H1 (cell line): ENCODE data around the gene MARS1. TPM values are rescaled to one million over a fixed set of nuclear protein-coding genes. Genes with fewer than 3 reads are reported as not detected.
A peak's percentile ranks its signal among the peaks of the same experiment; 100 is the strongest.

Experiments used
- CTCF ChIA-PET: fragments of 300-600 bp; sonication (Branson Sonifier 250); formaldehyde crosslinking; loops from one replicate; lab custom pipeline; 2021; ENCODE audit not compliant: partially characterized antibody; lab: Charles Lee
- POLR2A ChIA-PET: fragments of 300-600 bp; sonication (Branson Sonifier 250); formaldehyde crosslinking; loops from one replicate; lab custom pipeline; 2021; ENCODE audit warnings: inconsistent platforms; ENCODE audit not compliant: partially characterized antibody; lab: Charles Lee
- DNase-seq, 2 experiments: peaks; one replicate each; pipeline versions ENCODE4 v3.0.0 to v3.0.0-alpha.2; 2010 to 2022; ENCODE audit warnings: low spot score in 2 of 2, low read depth in 1 of 2, mixed read lengths in 1 of 2
- FAIRE-seq: peaks from 2 replicates; lab custom pipeline; 2011; peaks lifted over from hg19 to GRCh38; lab: Jason Lieb, UNC
- H2AFZ ChIP-seq: 2 replicates; pipeline ENCODE4 v1.8.1; 2012; ENCODE audit warnings: low read length, inconsistent platforms
- H2AK5ac ChIP-seq: 2 replicates; pipeline ENCODE4 v1.6.1; 2013; ENCODE audit warnings: low read depth, low read length
- H2BK120ac ChIP-seq: replicated peaks from 2 replicates; pipeline ENCODE3; 2013; ENCODE audit warnings: low read depth, low read length, inconsistent platforms
- H2BK12ac ChIP-seq: 2 replicates; pipeline ENCODE4 v1.6.1; 2013; ENCODE audit warnings: low read depth, low read length
- H2BK15ac ChIP-seq: 2 replicates; pipeline ENCODE4 v1.6.1; 2013; ENCODE audit warnings: low read length
- H2BK20ac ChIP-seq: 2 replicates; pipeline ENCODE4 v1.6.1; 2013; ENCODE audit warnings: low read length
- H2BK5ac ChIP-seq: 2 replicates; pipeline ENCODE4 v1.6.1; 2013; ENCODE audit warnings: low read depth, low read length
- H3K14ac ChIP-seq: 2 replicates; pipeline ENCODE4 v1.6.1; 2013; ENCODE audit warnings: inconsistent platforms; ENCODE audit not compliant: insufficient read length
- H3K18ac ChIP-seq: 2 replicates; pipeline ENCODE4 v1.6.1; 2013; ENCODE audit warnings: low read length; ENCODE audit errors: extremely low read depth
- H3K23ac ChIP-seq: 2 replicates; pipeline ENCODE4 v1.6.1; 2013; ENCODE audit warnings: inconsistent platforms; ENCODE audit not compliant: insufficient read length
- H3K23me2 ChIP-seq: 2 replicates; pipeline ENCODE4 v1.6.1; 2013; ENCODE audit warnings: low read depth, low read length
- H3K27ac ChIP-seq: 2 replicates; pipeline ENCODE4 v1.6.1; 2011; ENCODE audit warnings: low read depth, low read length, inconsistent platforms
- H3K27me3 ChIP-seq, 4 experiments: replicated peaks in 1 of 4; 1 replicate in 1 of 4; 2 replicates in 3 of 4; pipeline versions ENCODE4 v1.6.1 to v1.8.1; 2011 to 2013; ENCODE audit warnings: low read length in 3 of 4, mild to moderate bottlenecking in 3 of 4, inconsistent platforms in 2 of 4, mixed read lengths in 2 of 4, moderate library complexity in 1 of 4; ENCODE audit not compliant: control insufficient read depth in 3 of 4, insufficient read depth in 3 of 4; ENCODE audit errors: extremely low read depth in 1 of 4
- H3K36me3 ChIP-seq, 4 experiments: 2 replicates each; pipeline versions ENCODE4 v1.6.1 to v1.8.1; 2011 to 2013; ENCODE audit warnings: mild to moderate bottlenecking in 4 of 4, low read length in 3 of 4, moderate library complexity in 2 of 4, control low read depth in 1 of 4, inconsistent platforms in 1 of 4; ENCODE audit not compliant: insufficient read depth in 4 of 4, control insufficient read depth in 2 of 4
- H3K4ac ChIP-seq: replicated peaks from 2 replicates; pipeline ENCODE3; 2013; ENCODE audit warnings: low read length, low read depth, mixed read lengths, inconsistent platforms; ENCODE audit not compliant: insufficient read length
- H3K4me1 ChIP-seq, 4 experiments: replicated peaks in 1 of 4; 1 replicate in 1 of 4; 2 replicates in 3 of 4; pipeline versions ENCODE4 v1.6.1 to v1.8.1; 2011 to 2013; ENCODE audit warnings: low read length in 3 of 4, inconsistent platforms in 2 of 4, mixed read lengths in 1 of 4; ENCODE audit not compliant: insufficient read depth in 4 of 4, control insufficient read depth in 3 of 4
- H3K4me2 ChIP-seq, 2 experiments: 2 replicates each; pipeline versions ENCODE4 v1.6.1 to v1.8.1; 2011 to 2013; ENCODE audit warnings: low read depth in 2 of 2, low read length in 2 of 2, control low read depth in 1 of 2, inconsistent platforms in 1 of 2, mild to moderate bottlenecking in 1 of 2; ENCODE audit not compliant: insufficient read depth in 1 of 2
- H3K4me3 ChIP-seq, 4 experiments: fragments of 200-600, 300-600 bp in 1 of 4; sonication (generic), shearing (Covaris generic), sonication (Bioruptor Twin) in 1 of 4; 2 replicates each; pipeline versions ENCODE4 v1.5.1 to v1.8.1; 2011 to 2016; ENCODE audit warnings: low read length in 4 of 4, low read depth in 3 of 4, control low read depth in 2 of 4, inconsistent platforms in 2 of 4, mild to moderate bottlenecking in 2 of 4, mixed read lengths in 1 of 4, moderate library complexity in 1 of 4; ENCODE audit not compliant: insufficient read depth in 2 of 4; ENCODE audit errors: extremely low read depth in 1 of 4
- H3K56ac ChIP-seq: replicated peaks from 2 replicates; pipeline ENCODE3; 2013; ENCODE audit warnings: low read depth, mild to moderate bottlenecking, mixed read lengths, low read length, inconsistent platforms; ENCODE audit not compliant: insufficient read length
- H3K79me1 ChIP-seq: 2 replicates; pipeline ENCODE4 v1.6.1; 2013; ENCODE audit warnings: low read depth, low read length, control low read depth
- H3K79me2 ChIP-seq, 2 experiments: 2 replicates each; pipeline versions ENCODE4 v1.6.1 to v1.8.1; 2012 to 2013; ENCODE audit warnings: low read length in 2 of 2, mild to moderate bottlenecking in 2 of 2, inconsistent platforms in 1 of 2; ENCODE audit not compliant: insufficient read depth in 2 of 2, control insufficient read depth in 1 of 2
- H3K9ac ChIP-seq, 4 experiments: replicated peaks in 1 of 4; 1 replicate in 1 of 4; 2 replicates in 3 of 4; pipeline versions ENCODE4 v1.6.1 to v1.8.1; 2011 to 2013; ENCODE audit warnings: low read depth in 3 of 4, low read length in 3 of 4, control low read depth in 2 of 4, mild to moderate bottlenecking in 2 of 4, moderate library complexity in 2 of 4, inconsistent platforms in 1 of 4; ENCODE audit errors: extremely low read depth in 1 of 4
- H3K9me3 ChIP-seq, 2 experiments: 2 replicates each; pipeline versions ENCODE4 v1.6.1 to v1.8.1; 2012 to 2013; ENCODE audit warnings: mild to moderate bottlenecking in 2 of 2, moderate library complexity in 2 of 2, control low read depth in 1 of 2, inconsistent platforms in 1 of 2, low read depth in 1 of 2, low read length in 1 of 2, mixed read lengths in 1 of 2; ENCODE audit not compliant: insufficient read depth in 2 of 2
- H4K20me1 ChIP-seq, 2 experiments: replicated peaks in 1 of 2; 2 replicates each; pipeline versions ENCODE3 to v1.8.1; 2011 to 2013; ENCODE audit warnings: inconsistent platforms in 2 of 2, low read length in 2 of 2, mild to moderate bottlenecking in 1 of 2; ENCODE audit not compliant: insufficient read depth in 2 of 2, control insufficient read depth in 1 of 2
- H4K5ac ChIP-seq: 2 replicates; pipeline ENCODE4 v1.6.1; 2013; ENCODE audit warnings: low read length, low read depth, mixed read lengths, inconsistent platforms; ENCODE audit not compliant: insufficient read length
- H4K8ac ChIP-seq: 2 replicates; pipeline ENCODE4 v1.8.0; 2013; ENCODE audit warnings: mild to moderate bottlenecking, moderate library complexity, low read length, inconsistent platforms; ENCODE audit not compliant: insufficient read depth; ENCODE audit errors: extremely low read depth
- H4K91ac ChIP-seq: replicated peaks from 2 replicates; pipeline ENCODE3; 2013; ENCODE audit warnings: low read length, mixed read lengths, inconsistent platforms; ENCODE audit not compliant: insufficient read length
- BCL11A ChIP-seq, 2 experiments: IDR thresholded peaks; one replicate each; pipeline ENCODE4 v1.6.1; 2011; ENCODE audit warnings: low read depth in 2 of 2, low read length in 2 of 2, mild to moderate bottlenecking in 2 of 2
- CBX5 ChIP-seq: fragments of 300-800, 300-1000 bp; sonication (generic); IDR thresholded peaks from 2 replicates; pipeline ENCODE4 v1.7.1; 2016; ENCODE audit warnings: antibody characterized with exemption, low read length, low read depth
- CHD2 ChIP-seq: IDR thresholded peaks from 2 replicates; pipeline ENCODE4 v1.6.1; 2012; ENCODE audit warnings: low read length, improper control_type of control experiment
- MAFK ChIP-seq: IDR thresholded peaks from 2 replicates; pipeline ENCODE4 v1.6.1; 2012; ENCODE audit warnings: low read depth, mild to moderate bottlenecking, improper control_type of control experiment, low read length
- RAD21 ChIP-seq, 2 experiments: IDR thresholded peaks in 1 of 2; conservative IDR thresholded peaks in 1 of 2; 2 replicates each; pipeline ENCODE4 v1.6.1; 2011; ENCODE audit warnings: low read depth in 2 of 2, low read length in 2 of 2, improper control_type of control experiment in 1 of 2, inconsistent platforms in 1 of 2, mild to moderate bottlenecking in 1 of 2, moderate library complexity in 1 of 2
- SP4 ChIP-seq: IDR thresholded peaks from 2 replicates; pipeline ENCODE4 v1.6.1; 2012; ENCODE audit warnings: low read length, inconsistent platforms
- WGBS, 2 experiments: shearing (Covaris generic) in 1 of 2; methylation state at CpG; one replicate each; pipeline versions ENCODE4 v1.1.6 to v1.1.7; 2013 to 2015; ENCODE audit warnings: low lambda C conversion rate in 2 of 2, mixed read lengths in 2 of 2, inconsistent platforms in 1 of 2, low coverage in 1 of 2, missing lambda C conversion rate in 1 of 2; ENCODE audit not compliant: insufficient replicate concordance in 2 of 2, insufficient coverage in 1 of 2, insufficient read length in 1 of 2; ENCODE audit errors: extremely low coverage in 1 of 2, missing lambda C conversion rate in 1 of 2; 5-methylcytosine and 5-hydroxymethylcytosine counted together
- polyA plus RNA-seq, 7 experiments: library from polyadenylated mRNA; depleted of rRNA in 3 of 7; stranded (reverse) in 5 of 7; unstranded in 2 of 7; fragments of >200 nt in 5 of 7; fragments of 200-250 nt in 2 of 7; gene quantifications; 1 replicate in 5 of 7; 2 replicates in 1 of 7; 4 replicates in 1 of 7; pipeline versions ENCODE4 v1.2.1 to v1.2.3, GENCODE V29; 2011 to 2013; ENCODE audit warnings: missing spikeins in 2 of 7, mixed read lengths in 2 of 7
- total RNA-seq: library from RNA; stranded (reverse); fragmentation: NEBNext Ultra II Directional; extraction: Animal tissue kit (Norgen Biotek cat#: 25700); gene quantifications from 2 replicates; pipeline ENCODE4 v1.2.1, GENCODE V29; 2021
- TF ChIP-seq, protein P1 (sequence below): IDR thresholded peaks from 2 replicates; pipeline ENCODE4 v1.6.1; 2012; ENCODE audit warnings: inconsistent platforms

The MARS1 gene
- total and polyA plus RNA-seq, 2 of the 8 experiments (the other 6 are each of a cell fraction or from before 2014, with no cell fraction given): 194 to 407 TPM

GRCh38 chr12:57450057-57450456 lies 37.8 kb upstream of the MARS1 start:
- Histone ChIP-seq H2AK5ac (no peak overlapping the region), H3K4me3 (no peak overlapping the region), H2BK20ac (no peak overlapping the region), H4K91ac (no peak overlapping the region), H3K56ac (no peak overlapping the region), H3K23ac (no peak overlapping the region), H3K23me2 (no peaks in the 10 kb centered on the region; the same call in 1 of the 2 replicates), H3K79me2 (no peaks in the 10 kb centered on the region), H2BK12ac (no peak overlapping the region), H3K4me1 (peaks cover 0 to 11% (median 6%) of the 10 kb centered on the region in 4 experiments; a peak in 6 of 7 replicates), H4K5ac (no peak overlapping the region), H2BK15ac (peak overlapping the region; percentile 81; the same call in 1 of the 2 replicates), H3K14ac (no peak overlapping the region)
- 89% methylated on average over 3 of the region's 3 CpGs; no CpG with 5 or more reads in 1 of the 2 experiments for WGBS, 2 experiments
- TF ChIP-seq, protein P1, sequence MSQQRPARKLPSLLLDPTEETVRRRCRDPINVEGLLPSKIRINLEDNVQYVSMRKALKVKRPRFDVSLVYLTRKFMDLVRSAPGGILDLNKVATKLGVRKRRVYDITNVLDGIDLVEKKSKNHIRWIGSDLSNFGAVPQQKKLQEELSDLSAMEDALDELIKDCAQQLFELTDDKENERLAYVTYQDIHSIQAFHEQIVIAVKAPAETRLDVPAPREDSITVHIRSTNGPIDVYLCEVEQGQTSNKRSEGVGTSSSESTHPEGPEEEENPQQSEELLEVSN: no peak
- TF ChIP-seq CBX5 (no peak), CHD2 (no peak), RAD21 (IDR thresholded peaks at IDR 0.05 in 1 of 2, conservative IDR thresholded peaks at IDR 0.05 in 1 of 2; ENCODE audit: low read depth in 2 of 2, low read length in 2 of 2) (no peak), MAFK (no peak), BCL11A (IDR thresholded peaks at IDR 0.05; ENCODE audit: low read depth in 2 of 2, low read length in 2 of 2) (no peak), SP4 (no peak)
- TF ChIP-seq, all 59 proteins: peak for 0
- H4K20me1 ChIP-seq: no peaks in the 10 kb centered on the region
- no peak overlapping the region for H2BK5ac ChIP-seq
- no peaks in the 10 kb centered on the region for H3K27me3 ChIP-seq
- DNase-seq: no peak
- H2AFZ ChIP-seq: no peak overlapping the region
- H3K79me1 ChIP-seq: no peaks in the 10 kb centered on the region
- H3K9ac ChIP-seq: no peak overlapping the region
- FAIRE-seq: no peak
- no peaks in the 10 kb centered on the region for H3K9me3 ChIP-seq
- H3K4me2 ChIP-seq: no peak overlapping the region
- no peaks in the 10 kb centered on the region for H3K36me3 ChIP-seq
- no peak overlapping the region for H4K8ac ChIP-seq
- H3K27ac ChIP-seq: no peak overlapping the region
- no peak overlapping the region for H3K18ac ChIP-seq
- CTCF ChIA-PET: interaction anchor here (0.9 to 18.5 kb wide), 10 partner anchors 9 to 206 kb away, joined by 3 to 478 read pairs (median 20); partner anchors contain the start of genes ARHGAP9, GLI1, INHBC and MARS1
- POLR2A ChIA-PET: interaction anchor here (0.9 to 11.2 kb wide), 3 partner anchors 9 to 206 kb away, joined by 3 to 168 read pairs (median 3); partner anchors contain the start of genes INHBC and R3HDM2
- no peak overlapping the region for H3K4ac ChIP-seq
- H2BK120ac ChIP-seq: no peak overlapping the region
